ENCODE measurements around the gene PRELID2.

- no peak for TF ChIP-seq CTCF (IDR thresholded peaks at IDR 0.05; ENCODE audit: insufficient read depth, low read length, poor library complexity, severe bottlenecking)
- TF ChIP-seq EZH2phosphoT487 (conservative IDR thresholded peaks at IDR 0.05; ENCODE audit: low read length), result no peak
Observed at GRCh38 chr5:145775893-145776444, 59.2 kb downstream of the PRELID2 start.

Data from SU-DHL-6 (cell line).